HG03139 (cell line): ENCODE data around the gene CREG2.

ENCODE experiments used
- ATAC-seq: cut with Tn5 transposase; IDR thresholded peaks from one replicate; pipeline ENCODE4 v1.9.1; 2021; ENCODE audit not compliant: unreplicated experiment

CREG2 gene

GRCh38 chr2:101409699-101410098 is 22.4 kb upstream of the CREG2 start:
- no peak for ATAC-seq

DNA sequence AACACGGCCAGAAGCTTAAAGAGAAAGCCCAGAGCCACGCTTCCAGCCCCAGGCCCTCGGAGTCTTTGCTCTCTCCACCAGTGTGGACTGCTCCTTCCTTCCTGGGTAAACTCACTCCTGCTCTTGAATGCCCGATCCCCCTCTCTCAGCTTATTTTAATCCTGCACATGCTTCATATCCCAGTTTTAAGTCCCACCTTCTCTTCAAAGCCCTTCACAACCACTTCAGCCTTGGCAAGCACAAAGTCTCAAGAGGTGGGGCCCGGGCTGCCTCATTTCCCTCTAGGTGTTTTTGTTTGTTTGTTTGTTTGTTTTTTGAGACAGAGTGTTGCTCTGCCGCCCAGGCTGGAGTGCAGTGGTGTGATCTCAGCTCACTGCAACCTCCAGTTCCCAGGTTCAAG is 21.6 kb upstream of the CREG2 start:
- no peak for ATAC-seq

DNA sequence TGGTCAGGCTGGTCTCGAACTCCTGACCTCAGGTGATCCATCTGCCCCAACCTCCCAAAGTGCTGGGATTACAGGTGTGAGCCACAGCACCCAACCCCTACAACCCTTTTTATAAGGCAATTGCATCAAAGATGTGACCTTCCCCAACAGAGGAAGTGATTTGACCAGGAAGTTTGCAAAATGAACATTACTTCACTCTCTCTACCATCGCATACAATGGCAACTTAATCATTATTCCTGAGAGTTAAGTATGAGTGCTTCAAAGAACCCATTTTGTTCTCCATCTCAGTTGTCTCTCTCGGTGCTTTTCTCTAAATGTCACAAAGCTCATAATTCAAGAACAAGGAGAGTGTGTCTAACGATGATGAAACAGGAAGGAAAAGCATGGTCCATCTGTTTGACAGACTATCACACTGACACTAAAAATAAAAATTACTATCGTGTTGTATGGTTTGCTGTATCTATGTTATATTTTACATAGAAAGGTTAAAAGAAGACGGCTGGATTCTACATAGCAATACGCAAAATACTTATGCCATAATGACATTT is 18.1 kb upstream of the CREG2 start:
- ATAC-seq: no peak

DNA sequence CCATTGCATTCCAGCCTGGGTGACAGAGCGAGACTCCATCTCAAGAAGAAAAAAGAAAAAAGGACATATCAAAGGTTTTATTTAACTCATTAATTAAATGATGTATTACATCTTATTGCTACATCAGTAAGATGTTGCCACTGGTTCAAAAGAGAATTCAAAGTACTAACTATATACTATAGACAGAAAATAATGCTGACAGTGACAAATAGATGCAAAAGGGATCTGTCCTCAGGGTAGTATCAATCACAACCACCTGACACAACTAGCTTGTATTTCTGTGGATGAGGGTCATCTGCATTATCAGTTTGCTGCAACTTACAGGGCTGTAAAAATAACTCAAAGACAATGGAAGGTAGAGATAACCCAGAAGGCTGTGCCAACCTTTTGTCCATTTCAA is 16.4 kb upstream of the CREG2 start:
- ATAC-seq: no peak

DNA sequence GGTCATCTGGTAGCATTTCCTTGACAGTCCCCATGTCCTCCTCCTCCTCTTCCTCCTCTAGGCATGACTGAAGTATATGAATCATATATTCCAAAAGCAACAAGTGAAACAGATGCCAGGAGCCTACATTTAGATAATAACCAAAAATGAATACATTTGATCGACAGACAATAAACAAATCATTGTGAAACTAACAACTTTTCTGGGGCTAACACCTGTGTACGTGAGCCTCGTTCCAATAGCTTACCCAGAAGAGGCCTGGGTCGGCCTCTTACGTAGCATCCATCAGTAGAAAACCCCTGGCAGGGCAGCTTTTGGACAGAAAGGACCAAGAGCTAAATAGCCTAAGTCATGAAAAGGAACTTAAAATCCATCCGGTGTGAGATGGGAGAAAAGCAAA is 15.3 kb upstream of the CREG2 start:
- no peak for ATAC-seq

GRCh38 chr2:101401906-101402305 is 14.6 kb upstream of the CREG2 start:
- no peak for ATAC-seq

DNA sequence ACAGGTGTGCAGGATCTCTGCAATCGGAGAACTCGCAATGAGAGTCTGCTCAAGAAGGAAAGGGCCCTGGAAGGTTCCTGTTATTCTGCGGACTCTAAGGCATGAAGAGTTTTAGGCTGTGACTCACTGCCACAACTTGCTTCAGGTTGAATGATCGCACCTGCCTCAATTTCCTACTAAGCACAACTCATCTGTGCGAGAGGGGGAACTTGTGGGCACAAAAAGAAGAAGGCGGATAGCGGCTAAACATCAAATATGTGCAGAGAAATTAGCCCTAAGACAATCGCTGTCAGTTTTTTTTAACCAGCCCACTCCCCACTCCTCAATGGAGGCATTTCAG is 14.0 kb upstream of the CREG2 start:
- no peak for ATAC-seq

GRCh38 chr2:101400506-101401325 is 13.4 kb upstream of the CREG2 start:
- ATAC-seq: no peak

DNA sequence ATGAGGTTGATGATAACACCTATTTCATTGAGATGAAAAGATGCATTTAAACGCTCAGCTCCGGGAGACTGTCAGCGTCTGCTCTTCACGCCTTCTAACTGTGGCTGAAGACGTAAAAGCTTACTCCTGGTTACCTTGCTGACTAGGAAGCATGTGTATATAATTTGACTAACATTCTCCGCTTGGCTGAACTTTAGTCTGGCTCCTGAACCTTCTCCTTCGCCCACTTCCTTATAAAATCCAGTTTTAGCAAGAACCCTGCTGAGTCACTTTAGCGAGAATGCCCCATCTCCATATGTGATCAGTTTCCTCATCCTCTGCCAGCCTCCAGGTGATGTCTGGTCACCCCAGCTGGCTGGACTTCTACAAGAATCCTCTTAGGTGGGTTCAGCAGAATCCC is 12.7 kb upstream of the CREG2 start:
- no peak for ATAC-seq

GRCh38 chr2:101399021-101399799 is 11.9 kb upstream of the CREG2 start:
- no peak for ATAC-seq

- ATAC-seq: no peak
Measured at GRCh38 chr2:101398116-101398821, 11.0 kb upstream of the CREG2 start.

DNA sequence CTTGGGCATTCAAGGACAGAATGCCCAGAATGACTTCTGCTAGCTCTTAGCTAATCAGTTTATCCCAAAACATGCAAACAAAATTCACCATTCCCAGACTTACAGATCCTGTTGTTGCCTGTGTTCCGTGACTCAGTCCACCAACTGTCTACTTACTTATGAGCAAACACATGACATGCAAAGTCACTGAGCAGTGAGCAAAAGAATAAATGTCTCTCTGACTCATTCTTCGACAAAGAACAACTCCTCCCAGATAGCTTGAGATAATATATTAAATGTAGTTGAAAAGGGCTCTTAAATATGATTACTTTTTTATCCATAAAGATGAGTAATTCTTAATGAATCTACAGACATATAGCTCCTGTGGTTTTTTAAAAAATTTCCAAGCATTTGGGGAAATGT is 9.0 kb upstream of the CREG2 start:
- ATAC-seq: no peak

GRCh38 chr2:101395545-101396315 is 8.4 kb upstream of the CREG2 start:
- no peak for ATAC-seq

DNA sequence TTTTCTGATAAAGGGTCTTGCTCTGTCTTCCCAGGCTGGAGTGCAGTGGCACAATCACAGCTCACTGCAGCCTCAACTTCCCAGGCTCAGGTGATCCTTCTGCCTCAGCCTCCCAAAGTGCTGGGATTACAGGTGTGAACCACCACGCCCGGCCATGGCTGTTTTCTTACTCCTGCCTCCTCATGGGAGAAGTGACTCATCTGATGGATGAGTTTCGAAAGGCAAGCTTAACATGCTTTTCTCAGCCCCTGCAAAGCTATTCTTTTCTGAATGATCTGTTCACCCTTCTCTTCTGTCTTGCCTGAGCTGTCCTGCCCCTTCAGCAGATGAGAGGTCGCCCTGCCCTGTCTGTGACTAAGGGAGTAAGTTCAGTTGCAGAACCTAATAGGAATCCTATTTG is 929 bp upstream of the CREG2 start:
- no peak for ATAC-seq

DNA sequence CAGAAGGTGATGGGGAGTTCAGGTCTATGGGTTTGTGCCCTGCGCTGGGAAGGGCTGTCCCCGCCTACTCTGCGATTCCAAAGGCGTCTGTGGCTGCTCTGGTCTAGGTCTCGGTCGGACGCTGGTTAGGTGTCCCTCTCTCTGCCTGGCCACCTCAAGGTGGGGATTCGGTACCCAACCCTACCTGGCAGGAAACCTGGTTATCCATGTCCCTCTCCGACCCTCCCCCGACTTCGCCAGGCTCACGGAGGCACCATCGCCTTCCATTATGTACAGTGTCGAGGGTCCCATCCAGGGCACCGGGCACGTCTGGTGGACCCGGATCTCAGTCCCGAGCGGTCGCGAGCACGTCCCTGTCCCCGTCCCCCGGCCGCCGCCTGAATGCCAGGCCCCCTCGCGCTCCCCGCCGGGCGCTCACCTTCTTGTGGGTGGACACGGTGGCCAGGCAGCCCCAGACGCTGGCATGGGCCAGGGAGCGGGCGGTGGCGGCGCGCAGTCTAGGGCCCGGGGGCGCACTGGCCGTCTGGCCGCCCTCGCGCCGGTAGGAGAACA is 628 bp downstream of the CREG2 start:
- no peak for ATAC-seq

GRCh38 chr2:101383016-101383541 is 4.2 kb downstream of the CREG2 start:
- ATAC-seq: no peak

- no peak for ATAC-seq
Measured at GRCh38 chr2:101382442-101382841, 4.9 kb downstream of the CREG2 start.

- no peak for ATAC-seq
Measured at GRCh38 chr2:101380376-101380775, 6.9 kb downstream of the CREG2 start.

DNA sequence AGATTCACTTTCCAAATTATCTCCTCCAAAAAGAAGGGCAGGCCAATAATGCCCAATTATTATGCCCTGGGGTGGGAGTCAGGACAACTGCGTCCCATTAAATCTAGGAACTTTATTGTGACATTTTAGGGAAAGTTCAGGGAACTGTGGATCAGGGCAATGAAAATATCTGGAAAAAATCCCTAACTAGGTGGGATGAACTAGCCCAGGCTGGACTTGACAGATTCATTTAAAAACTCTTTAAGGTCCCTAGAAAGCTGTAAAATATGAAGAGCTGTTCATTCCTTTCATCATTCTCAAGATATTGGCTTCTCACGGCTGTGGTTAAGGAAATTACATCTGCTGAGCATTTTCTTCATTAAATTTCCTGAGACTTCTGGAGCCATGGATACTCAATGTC is 8.2 kb downstream of the CREG2 start:
- no peak for ATAC-seq

DNA sequence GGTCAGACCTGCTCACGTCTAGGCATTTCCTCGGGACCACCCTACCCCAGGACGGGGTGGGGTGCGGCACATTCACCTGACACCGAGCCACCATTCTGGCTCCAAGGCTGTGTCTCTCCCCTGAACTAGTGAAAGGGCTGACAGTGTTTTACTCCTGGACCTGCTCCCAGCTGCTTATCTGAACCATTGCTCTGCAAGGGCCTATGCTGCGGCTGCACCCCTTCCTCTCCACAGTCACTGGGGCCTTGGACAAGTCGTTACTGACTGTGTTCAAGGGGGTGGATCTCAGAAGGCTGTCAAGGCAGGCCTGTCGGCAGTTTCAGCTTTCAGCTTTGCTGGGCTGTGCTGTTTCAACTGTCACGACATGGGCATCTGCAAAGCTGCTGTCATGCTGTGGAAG is 11.7 kb downstream of the CREG2 start:
- ATAC-seq: no peak
